ENCODE measurements around the gene TNIP1. TPM values are rescaled to one million over a fixed set of nuclear protein-coding genes. Genes with fewer than 3 reads are reported as not detected.

Gene TNIP1
- 66.3 and 85.8 TPM in 2 replicates for total RNA-seq

DNA sequence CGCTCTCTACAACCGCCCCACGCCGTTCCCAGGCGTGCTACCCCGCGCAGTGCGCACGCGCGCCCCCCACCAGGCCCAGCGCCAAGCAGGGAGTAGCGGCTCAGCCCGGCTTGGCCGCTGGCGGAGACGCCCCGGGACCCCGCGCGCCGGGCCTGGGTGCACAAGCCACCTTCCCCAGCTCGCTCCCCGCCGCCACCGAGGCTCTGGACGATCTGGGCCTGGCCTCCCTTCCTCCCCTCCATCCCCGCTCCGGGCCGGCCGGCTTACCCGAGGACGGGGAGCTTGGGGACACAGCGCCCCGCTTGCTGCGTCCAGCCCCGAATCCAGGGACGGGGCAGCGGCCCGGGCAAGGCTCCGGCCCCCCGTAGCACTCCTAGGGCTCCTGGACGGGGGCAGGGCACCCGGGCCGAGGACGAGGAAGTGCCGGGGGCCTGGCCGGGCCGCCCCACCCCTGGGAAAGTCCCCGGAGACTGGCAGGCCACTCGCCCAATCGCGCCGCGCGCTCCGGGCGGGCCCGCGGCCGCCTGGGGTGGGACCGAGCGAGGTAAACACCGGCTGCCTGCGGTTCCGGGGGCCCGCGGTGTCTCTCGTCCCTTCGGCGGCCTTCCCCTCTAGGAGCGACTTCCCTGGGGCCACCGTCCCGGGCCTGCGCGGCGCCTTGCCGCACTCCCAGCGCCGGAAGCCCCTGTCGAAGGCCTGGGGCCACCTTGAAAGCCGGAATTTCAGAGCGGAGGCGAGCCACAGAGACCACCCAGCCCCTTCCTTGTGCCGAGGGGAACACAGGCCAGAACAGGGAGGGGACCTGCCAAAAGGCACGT lies at the start of gene TNIP1:
Gene TNIP1, minus strand, starts transcription at position 422 of the 818 bp plus-strand sequence. CDS start 15,939 bp downstream, outside the sequence.
- Histone ChIP-seq H3K4me1 (ENCODE audit: insufficient read depth, low read length) (peaks cover 39% of the 10 kb centered on the region), H3K79me2 (ENCODE audit: insufficient read depth, low read length) (peaks cover 33% of the 10 kb centered on the region), H3K4me2 (ENCODE audit: insufficient read depth, low read length) (peak within 1 kb of the TSS; percentile 82)

DNA sequence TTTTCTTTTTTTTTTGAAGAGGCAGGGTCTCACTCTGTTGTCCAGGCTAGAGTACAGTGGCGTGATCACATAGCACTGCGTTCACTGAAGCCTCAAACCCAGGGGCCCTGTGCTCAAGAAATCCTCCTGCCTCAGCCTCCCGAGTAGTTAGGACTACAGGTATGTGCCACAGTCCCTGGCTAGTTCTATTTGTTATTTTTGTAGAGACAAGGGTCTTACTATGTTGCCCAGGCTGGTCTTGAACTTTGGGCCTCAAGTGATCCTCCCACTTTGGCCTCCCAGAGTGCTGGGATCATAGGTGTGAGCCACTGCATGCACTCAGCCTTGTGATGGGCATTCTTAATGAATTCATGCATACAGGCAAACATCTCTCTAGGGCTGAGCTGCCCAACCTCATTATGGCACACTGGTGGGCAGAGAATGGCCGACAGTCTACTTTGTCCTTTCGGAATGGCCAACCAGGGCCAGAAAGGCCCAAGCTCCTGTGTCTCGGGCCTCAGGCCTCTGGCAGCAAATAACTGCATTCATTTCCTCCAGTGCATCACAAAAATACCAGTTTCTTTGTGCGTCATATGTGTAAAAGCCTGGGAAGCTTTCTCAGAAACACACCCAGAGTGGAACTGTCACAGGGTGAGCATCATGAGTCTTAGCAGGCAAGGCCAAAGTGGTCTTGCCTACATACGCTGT lies 49.5 kb upstream of the TNIP1 start:
- Histone ChIP-seq H2AFZ (ENCODE audit: low read length) (no peak overlapping the region), H3K27ac (ENCODE audit: low read depth, low read length) (no peak overlapping the region), H3K4me1 (ENCODE audit: insufficient read depth, low read length) (no peaks in the 10 kb centered on the region), H3K9me3 (ENCODE audit: low read depth, low read length) (no peaks in the 10 kb centered on the region), H3K79me2 (ENCODE audit: insufficient read depth, low read length) (peaks cover 3% of the 10 kb centered on the region), H3K4me2 (ENCODE audit: insufficient read depth, low read length) (no peak overlapping the region), H3K36me3 (ENCODE audit: insufficient read depth, low read length) (peaks cover 92% of the 10 kb centered on the region), H3K4me3 (ENCODE audit: insufficient read depth, low read length) (no peak overlapping the region), H4K20me1 (ENCODE audit: insufficient read depth, low read length) (peaks cover 36% of the 10 kb centered on the region), H3K27me3 (ENCODE audit: insufficient read depth, low read length) (no peaks in the 10 kb centered on the region)
- TF ChIP-seq CTCF (IDR thresholded peaks at IDR 0.05; ENCODE audit: extremely low read depth, low read depth, low read length): no peak
- no peak for DNase-seq (ENCODE audit: insufficient read length, low spot score, missing footprints)

More for the DNA sequence above, at the start of gene TNIP1:
- Histone ChIP-seq H3K4me3 (ENCODE audit: insufficient read depth, low read length) (peak within 1 kb of the TSS; percentile 91), H3K27me3 (ENCODE audit: insufficient read depth, low read length) (no peaks in the 10 kb centered on the region), H3K9me3 (ENCODE audit: low read depth, low read length) (no peaks in the 10 kb centered on the region), H3K27ac (ENCODE audit: low read depth, low read length) (peak within 1 kb of the TSS; percentile 91), H3K36me3 (ENCODE audit: insufficient read depth, low read length) (peaks cover 4% of the 10 kb centered on the region), H2AFZ (ENCODE audit: low read length) (peak within 1 kb of the TSS; percentile 81), H4K20me1 (ENCODE audit: insufficient read depth, low read length) (peaks cover 20% of the 10 kb centered on the region)
- no peak for TF ChIP-seq CTCF (IDR thresholded peaks at IDR 0.05; ENCODE audit: extremely low read depth, low read depth, low read length)
- DNase-seq (ENCODE audit: insufficient read length, low spot score, missing footprints): peak; percentile 99

DNA sequence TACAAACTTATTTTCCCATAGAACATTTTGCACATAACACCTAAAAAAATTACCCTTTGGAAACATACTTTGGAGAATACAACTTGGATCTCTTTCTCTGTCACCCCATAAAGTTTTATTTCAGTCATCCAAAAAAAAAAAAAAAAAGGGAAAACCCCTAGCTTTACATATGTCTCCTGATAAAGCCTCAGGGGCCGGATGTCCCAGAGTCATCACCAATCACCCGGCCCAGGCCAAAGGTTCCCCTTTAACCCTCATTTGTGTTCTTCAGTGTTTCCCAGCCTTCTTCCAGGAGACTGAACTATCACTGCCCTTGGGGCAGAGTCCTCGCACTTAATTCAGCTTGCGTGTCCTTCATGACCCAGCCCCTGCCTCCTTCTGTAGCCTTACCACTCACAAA lies 48.0 kb upstream of the TNIP1 start:
- no peak for DNase-seq (ENCODE audit: insufficient read length, low spot score, missing footprints)
- Histone ChIP-seq H2AFZ (ENCODE audit: low read length) (no peak overlapping the region), H3K36me3 (ENCODE audit: insufficient read depth, low read length) (peaks cover 92% of the 10 kb centered on the region), H4K20me1 (ENCODE audit: insufficient read depth, low read length) (peaks cover 38% of the 10 kb centered on the region), H3K4me2 (ENCODE audit: insufficient read depth, low read length) (no peak overlapping the region), H3K9me3 (ENCODE audit: low read depth, low read length) (no peaks in the 10 kb centered on the region), H3K27me3 (ENCODE audit: insufficient read depth, low read length) (no peaks in the 10 kb centered on the region), H3K4me1 (ENCODE audit: insufficient read depth, low read length) (peaks cover 3% of the 10 kb centered on the region), H3K79me2 (ENCODE audit: insufficient read depth, low read length) (peaks cover 3% of the 10 kb centered on the region), H3K4me3 (ENCODE audit: insufficient read depth, low read length) (no peak overlapping the region), H3K27ac (ENCODE audit: low read depth, low read length) (no peak overlapping the region)
- TF ChIP-seq CTCF (IDR thresholded peaks at IDR 0.05; ENCODE audit: extremely low read depth, low read depth, low read length): no peak

GRCh38 chr5:151127926-151128325 lies 47.1 kb upstream of the TNIP1 start:
- Histone ChIP-seq H3K27ac (ENCODE audit: low read depth, low read length) (no peak overlapping the region), H3K4me1 (ENCODE audit: insufficient read depth, low read length) (peaks cover 5% of the 10 kb centered on the region), H3K4me3 (ENCODE audit: insufficient read depth, low read length) (no peak overlapping the region), H3K79me2 (ENCODE audit: insufficient read depth, low read length) (peaks cover 3% of the 10 kb centered on the region), H2AFZ (ENCODE audit: low read length) (no peak overlapping the region), H3K9me3 (ENCODE audit: low read depth, low read length) (no peaks in the 10 kb centered on the region), H3K4me2 (ENCODE audit: insufficient read depth, low read length) (no peak overlapping the region), H3K36me3 (ENCODE audit: insufficient read depth, low read length) (peaks cover 92% of the 10 kb centered on the region), H3K27me3 (ENCODE audit: insufficient read depth, low read length) (no peaks in the 10 kb centered on the region), H4K20me1 (ENCODE audit: insufficient read depth, low read length) (peaks cover 43% of the 10 kb centered on the region)
- DNase-seq (ENCODE audit: insufficient read length, low spot score, missing footprints): no peak
- no peak for TF ChIP-seq CTCF (IDR thresholded peaks at IDR 0.05; ENCODE audit: extremely low read depth, low read depth, low read length)
